GM12891 (cell line): ENCODE data around the gene RBM24.

Experiments used
- PAX5 ChIP-seq: IDR thresholded peaks from 2 replicates; pipeline ENCODE4 v1.6.1; 2011; ENCODE audit warnings: low read length, moderate library complexity, mild to moderate bottlenecking; ENCODE audit not compliant: insufficient read depth, severe bottlenecking
- POLR2A ChIP-seq: IDR thresholded peaks from 2 replicates; pipeline ENCODE4 v1.6.1; 2011; ENCODE audit warnings: low read depth, low read length, control low read depth
- POLR2AphosphoS5 ChIP-seq: IDR thresholded peaks from 2 replicates; pipeline ENCODE4 v1.6.1; 2011; ENCODE audit warnings: low read depth, low read length, control low read depth
- POU2F2 ChIP-seq: IDR thresholded peaks from 2 replicates; pipeline ENCODE4 v1.6.1; 2011; ENCODE audit warnings: low read depth, mild to moderate bottlenecking, control low read depth, low read length, moderate library complexity
- TAF1 ChIP-seq: IDR thresholded peaks from 2 replicates; pipeline ENCODE4 v1.6.1; 2011; ENCODE audit warnings: low read depth, low read length, control low read depth

DNA sequence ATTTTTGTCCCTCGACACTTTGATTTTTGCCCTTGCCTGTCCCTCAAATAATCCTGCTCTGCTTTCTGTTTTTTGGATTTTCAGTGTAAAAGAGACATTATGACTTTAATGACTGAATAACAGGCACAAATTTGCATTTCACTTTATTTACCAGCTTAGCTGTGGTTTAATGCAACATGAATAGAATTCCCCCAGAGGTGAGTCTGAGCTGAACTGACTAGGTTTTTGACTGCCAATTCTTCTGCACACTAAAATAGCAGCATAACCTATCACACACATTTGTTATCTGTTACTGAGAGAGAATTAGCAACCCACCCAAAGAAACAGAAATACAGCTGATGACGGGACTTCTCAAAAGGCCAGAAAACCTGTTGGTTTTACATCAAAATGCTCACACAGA, 3.9 kb upstream of the RBM24 start:
- TF ChIP-seq POLR2A (no peak), TAF1 (no peak), POLR2AphosphoS5 (no peak), POU2F2 (no peak), PAX5 (no peak)
